ENCODE data around the gene ENTPD6.

The ENTPD6 gene

GRCh38 chr20:25193843-25194242, 1.7 kb upstream of the ENTPD6 start:
- ChIA-PET POLR2A (interaction anchor here (1.5 kb wide), 1 partner anchor 33 kb away, joined by 4 read pairs; no protein-coding TSS in a partner anchor), CTCF (no interaction called here)
- no peak for DNase-seq (ENCODE audit: extremely low spot score)
- no peak for TF ChIP-seq BHLHE40 (IDR thresholded peaks at IDR 0.05; ENCODE audit: borderline replicate concordance)
- no peak for TF ChIP-seq L3MBTL2 (conservative IDR thresholded peaks at IDR 0.05)
- no peak for TF ChIP-seq FOXK2 (IDR thresholded peaks at IDR 0.05)
- TF ChIP-seq SUZ12 (IDR thresholded peaks at IDR 0.05) = no peak
- TF ChIP-seq SP1 (IDR thresholded peaks at IDR 0.05) = no peak
- TF ChIP-seq ARNT (IDR thresholded peaks at IDR 0.05) = no peak
- TF ChIP-seq ELF4 (IDR thresholded peaks at IDR 0.05) = no peak
- no peak for TF ChIP-seq LEF1 (IDR thresholded peaks at IDR 0.05; ENCODE audit: borderline replicate concordance)
- TF ChIP-seq TARDBP (IDR thresholded peaks at IDR 0.05) = no peak
- TF ChIP-seq ZNF384 (IDR thresholded peaks at IDR 0.05) = no peak
- TF ChIP-seq FOXA1 (IDR thresholded peaks at IDR 0.05) = no peak
- no peak for TF ChIP-seq NFRKB (IDR thresholded peaks at IDR 0.05)
- TF ChIP-seq FOXM1 (IDR thresholded peaks at IDR 0.05; ENCODE audit: borderline replicate concordance) = no peak
- no peak for TF ChIP-seq HDGF (IDR thresholded peaks at IDR 0.05; ENCODE audit: borderline replicate concordance)
- no peak for TF ChIP-seq CTBP1 (IDR thresholded peaks at IDR 0.05; ENCODE audit: borderline replicate concordance)
- no peak for TF ChIP-seq PKNOX1 (IDR thresholded peaks at IDR 0.05)

GRCh38 chr20:25194333-25194972, 1.1 kb upstream of the ENTPD6 start:
- ChIA-PET CTCF (no interaction called here), POLR2A (interaction anchor here (0.7 to 2.3 kb wide), 10 partner anchors 9 to 57 kb away, joined by 3 to 17 read pairs (median 4); partner anchors contain the start of gene PYGB)
- TF ChIP-seq BHLHE40 (IDR thresholded peaks at IDR 0.05; ENCODE audit: borderline replicate concordance) = no peak
- TF ChIP-seq FOXM1 (IDR thresholded peaks at IDR 0.05; ENCODE audit: borderline replicate concordance) = no peak
- TF ChIP-seq FOXA1 (IDR thresholded peaks at IDR 0.05) = no peak
- TF ChIP-seq PKNOX1 (IDR thresholded peaks at IDR 0.05) = no peak
- no peak for DNase-seq (ENCODE audit: extremely low spot score)

- POLR2A ChIA-PET = interaction anchor here (0.9 to 2.3 kb wide), 6 partner anchors 11 to 136 kb away, joined by 3 to 17 read pairs (median 5); partner anchors contain the start of gene PYGB
- CTCF ChIA-PET = interaction anchor here (0.6 kb wide), 1 partner anchor 97 kb away, joined by 3 read pairs; no protein-coding TSS in a partner anchor
- peak; percentile 34 for DNase-seq (ENCODE audit: extremely low spot score)
- TF ChIP-seq CTBP1 (IDR thresholded peaks at IDR 0.05; ENCODE audit: borderline replicate concordance) (no peak), HDGF (IDR thresholded peaks at IDR 0.05; ENCODE audit: borderline replicate concordance) (no peak), SUZ12 (IDR thresholded peaks at IDR 0.05) (no peak), FOXA1 (IDR thresholded peaks at IDR 0.05) (no peak), LEF1 (IDR thresholded peaks at IDR 0.05; ENCODE audit: borderline replicate concordance) (no peak), SP1 (IDR thresholded peaks at IDR 0.05) (no peak), ZNF384 (IDR thresholded peaks at IDR 0.05) (no peak), FOXK2 (IDR thresholded peaks at IDR 0.05) (no peak), FOXM1 (IDR thresholded peaks at IDR 0.05; ENCODE audit: borderline replicate concordance) (no peak), ELF4 (IDR thresholded peaks at IDR 0.05) (no peak), BHLHE40 (IDR thresholded peaks at IDR 0.05; ENCODE audit: borderline replicate concordance) (no peak), ARNT (IDR thresholded peaks at IDR 0.05) (no peak), NFRKB (IDR thresholded peaks at IDR 0.05) (no peak), TARDBP (IDR thresholded peaks at IDR 0.05) (no peak), L3MBTL2 (conservative IDR thresholded peaks at IDR 0.05) (no peak), PKNOX1 (IDR thresholded peaks at IDR 0.05) (no peak)
These were observed 662 bp downstream of the ENTPD6 start for GRCh38 chr20:25195962-25196785.

GRCh38 chr20:25196786-25197120, 1.2 kb downstream of the ENTPD6 start:
- TF ChIP-seq TARDBP (IDR thresholded peaks at IDR 0.05) = no peak
- no peak for TF ChIP-seq PKNOX1 (IDR thresholded peaks at IDR 0.05)
- TF ChIP-seq BHLHE40 (IDR thresholded peaks at IDR 0.05; ENCODE audit: borderline replicate concordance) = no peak
- TF ChIP-seq LEF1 (IDR thresholded peaks at IDR 0.05; ENCODE audit: borderline replicate concordance) = no peak
- TF ChIP-seq ELF4 (IDR thresholded peaks at IDR 0.05) = no peak
- no peak for TF ChIP-seq HDGF (IDR thresholded peaks at IDR 0.05; ENCODE audit: borderline replicate concordance)
- TF ChIP-seq FOXM1 (IDR thresholded peaks at IDR 0.05; ENCODE audit: borderline replicate concordance) = no peak
- TF ChIP-seq FOXK2 (IDR thresholded peaks at IDR 0.05) = no peak
- no peak for TF ChIP-seq ZNF384 (IDR thresholded peaks at IDR 0.05)
- no peak for TF ChIP-seq L3MBTL2 (conservative IDR thresholded peaks at IDR 0.05)
- TF ChIP-seq NFRKB (IDR thresholded peaks at IDR 0.05) = no peak
- TF ChIP-seq FOXA1 (IDR thresholded peaks at IDR 0.05) = no peak
- TF ChIP-seq SUZ12 (IDR thresholded peaks at IDR 0.05) = no peak
- DNase-seq (ENCODE audit: extremely low spot score) = no peak
- CTCF ChIA-PET = no interaction called here
- POLR2A ChIA-PET = interaction anchor here (1.1 to 2.3 kb wide), 3 partner anchors 17 to 50 kb away, joined by 3 to 17 read pairs (median 9); partner anchors contain the start of gene PYGB

Measured in HEK293T (cell line).